Endothelial cell of umbilical vein (primary cell): ENCODE measurements around the gene TM2D1. TPM values are rescaled to one million over a fixed set of nuclear protein-coding genes. Genes with fewer than 3 reads are reported as not detected.

Experiments used
- BruUV-seq: library from RNA; stranded (reverse); fragments of 400-500 nt; replicated peaks from 2 replicates; lab custom pipeline; 2021; lab: Mats Ljungman, UMichigan
- CTCF ChIA-PET: fragments of 300-600, 350-600 bp; sonication (Branson Sonifier 250); formaldehyde crosslinking; loops from one replicate; lab custom pipeline; 2021; ENCODE audit warnings: antibody characterized with exemption, inconsistent platforms; lab: Charles Lee
- POLR2A ChIA-PET: fragments of 300-600, 350-600 bp; sonication (Branson Sonifier 250); formaldehyde crosslinking; loops from one replicate; lab custom pipeline; 2021; ENCODE audit warnings: antibody characterized with exemption, inconsistent platforms; lab: Charles Lee
- DNase-seq: peaks from one replicate; pipeline ENCODE4 v3.0.0-alpha.2; 2011; ENCODE audit warnings: low read depth, low spot score
- FAIRE-seq: peaks from 2 replicates; lab custom pipeline; 2011; peaks lifted over from hg19 to GRCh38; lab: Jason Lieb, UNC
- H2AFZ ChIP-seq: 2 replicates; pipeline ENCODE4 v1.6.0; 2012; ENCODE audit warnings: low read depth, low read length, control low read depth, inconsistent platforms
- H3K27ac ChIP-seq: 2 replicates; pipeline ENCODE4 v1.5.1; 2011; ENCODE audit warnings: low read depth, mild to moderate bottlenecking, control low read depth, low read length, moderate library complexity; ENCODE audit not compliant: insufficient read depth
- H3K27me3 ChIP-seq, 2 experiments: 2 replicates each; pipeline versions ENCODE4 v1.6.0 to v1.6.1; 2011; ENCODE audit warnings: low read length in 2 of 2, mixed read lengths in 1 of 2; ENCODE audit not compliant: control insufficient read depth in 2 of 2, insufficient read depth in 2 of 2
- H3K36me3 ChIP-seq, 2 experiments: 2 replicates in 1 of 2; 3 replicates in 1 of 2; pipeline ENCODE4 v1.5.1; 2011; ENCODE audit warnings: low read length in 2 of 2, mild to moderate bottlenecking in 1 of 2, moderate library complexity in 1 of 2; ENCODE audit not compliant: control insufficient read depth in 2 of 2, insufficient read depth in 2 of 2; ENCODE audit errors: extremely low read depth in 1 of 2
- H3K4me1 ChIP-seq: 3 replicates; pipeline ENCODE4 v1.5.1; 2011; ENCODE audit warnings: mild to moderate bottlenecking, low read length; ENCODE audit not compliant: control insufficient read depth, insufficient read depth; ENCODE audit errors: extremely low read depth
- H3K4me2 ChIP-seq: 2 replicates; pipeline ENCODE4 v1.6.1; 2011; ENCODE audit warnings: low read length, control low read depth, mixed read lengths; ENCODE audit not compliant: insufficient read depth
- H3K4me3 ChIP-seq, 3 experiments: fragments of 200-600 bp in 1 of 3; sonication (generic), shearing (Covaris generic) in 1 of 3; replicated peaks in 1 of 3; 2 replicates each; pipeline ENCODE4 v1.5.1; 2011 to 2016; ENCODE audit warnings: control low read depth in 3 of 3, low read length in 3 of 3, mild to moderate bottlenecking in 2 of 3, inconsistent platforms in 1 of 3, low read depth in 1 of 3, moderate library complexity in 1 of 3; ENCODE audit not compliant: insufficient read depth in 1 of 3
- H3K79me2 ChIP-seq: 2 replicates; pipeline ENCODE4 v1.6.0; 2012; ENCODE audit warnings: low read length, inconsistent platforms; ENCODE audit not compliant: control insufficient read depth, insufficient read depth
- H3K9ac ChIP-seq: replicated peaks from 2 replicates; pipeline ENCODE3; 2011; ENCODE audit warnings: low read length, control low read depth; ENCODE audit not compliant: insufficient read depth; ENCODE audit errors: extremely low read depth
- H3K9me1 ChIP-seq: replicated peaks from 3 replicates; pipeline ENCODE4 v1.6.0; 2011; ENCODE audit warnings: mild to moderate bottlenecking, low read length; ENCODE audit not compliant: control insufficient read depth, insufficient read depth; ENCODE audit errors: extremely low read depth
- H3K9me3 ChIP-seq: replicated peaks from 2 replicates; pipeline ENCODE4 v1.5.1; 2012; ENCODE audit warnings: low read length, inconsistent platforms; ENCODE audit not compliant: control insufficient read depth, insufficient read depth
- H4K20me1 ChIP-seq: replicated peaks from 2 replicates; pipeline ENCODE3; 2011; ENCODE audit warnings: mild to moderate bottlenecking, low read length; ENCODE audit not compliant: control insufficient read depth, insufficient read depth; ENCODE audit errors: extremely low read depth
- EZH2 ChIP-seq: IDR thresholded peaks from 2 replicates; pipeline ENCODE4 v1.6.1; 2012; ENCODE audit warnings: borderline replicate concordance, low read depth, mild to moderate bottlenecking, moderate library complexity, low read length, inconsistent platforms; ENCODE audit not compliant: severe bottlenecking
- FOS ChIP-seq: IDR thresholded peaks from 2 replicates; pipeline ENCODE4 v1.6.1; 2011; ENCODE audit warnings: mild to moderate bottlenecking, low read length, moderate library complexity, borderline replicate concordance; ENCODE audit not compliant: insufficient read depth
- GATA2 ChIP-seq: IDR thresholded peaks from 2 replicates; pipeline ENCODE4 v1.7.0; 2011; ENCODE audit warnings: low read depth, mild to moderate bottlenecking, moderate library complexity, mixed read lengths, low read length; ENCODE audit not compliant: insufficient read length, insufficient read depth
- JUN ChIP-seq: IDR thresholded peaks from 2 replicates; pipeline ENCODE4 v1.6.1; 2011; ENCODE audit warnings: borderline replicate concordance, low read depth; ENCODE audit not compliant: insufficient read length, insufficient read depth
- MAX ChIP-seq: IDR thresholded peaks from 2 replicates; pipeline ENCODE4 v1.6.1; 2011; ENCODE audit not compliant: insufficient read depth, insufficient read length
- MYC ChIP-seq: IDR thresholded peaks from one replicate; pipeline ENCODE4 v1.6.1; 2011; ENCODE audit warnings: mild to moderate bottlenecking, low read depth, low read length
- POLR2A ChIP-seq: IDR thresholded peaks from 2 replicates; pipeline ENCODE4 v1.6.1; 2012; ENCODE audit warnings: low read depth, mild to moderate bottlenecking, control low read depth, low read length
- POLR2AphosphoS5 ChIP-seq: IDR thresholded peaks from 2 replicates; pipeline ENCODE4 v1.6.1; 2012; ENCODE audit warnings: low read depth, mild to moderate bottlenecking, control low read depth, low read length, moderate library complexity; ENCODE audit not compliant: insufficient read depth
- dilution Hi-C: fragments of 300-500 bp; cut with MboI; formaldehyde crosslinking; loops from one replicate; pipeline ENCODE4 v1.15.0; 2019; ENCODE audit warnings: low sequenced_read_pairs; ENCODE audit not compliant: extremely low pct_ligation_motif_present
- intact Hi-C: fragments of 100-400 bp; cut with micrococcal nuclease; formaldehyde crosslinking; loops from one replicate; pipeline ENCODE4 v1.10.0; 2022
- polyA plus RNA-seq, 4 experiments: library from polyadenylated mRNA; depleted of rRNA in 3 of 4; stranded (reverse) in 3 of 4; unstranded in 1 of 4; fragments of >200 nt; gene quantifications; 2 replicates each; pipeline versions ENCODE4 v1.2.1 to v1.2.3, GENCODE V29; 2011 to 2012; ENCODE audit warnings: missing spikeins in 1 of 4
- total RNA-seq: library from RNA; stranded (reverse); gene quantifications from 2 replicates; pipeline ENCODE4 v1.2.3, GENCODE V29; 2021
- TF ChIP-seq, protein P1 (sequence below), 2 donors: IDR thresholded peaks; 1 replicate in 1 of 2; 2 replicates in 1 of 2; pipeline ENCODE4 v1.5.1; 2011; ENCODE audit warnings: low read length in 2 of 2, mild to moderate bottlenecking in 2 of 2, moderate library complexity in 2 of 2, control low read depth in 1 of 2, inconsistent platforms in 1 of 2, low read depth in 1 of 2; ENCODE audit not compliant: insufficient read depth in 1 of 2; ENCODE audit errors: extremely low read depth in 1 of 2

TM2D1 gene
- total and polyA plus RNA-seq, 2 donors (not counting 3 experiments of a cell fraction or from before 2014, with no cell fraction given) = 37.5 to 50.0 TPM

GRCh38 chr1:61708953-61709907 is 15.7 kb downstream of the TM2D1 start:
- dilution Hi-C loops = no loop called here
- Histone ChIP-seq H3K27me3 (no peaks in the 10 kb centered on the region), H3K9me3 (no peaks in the 10 kb centered on the region), H3K36me3 (peaks cover 4 to 7% of the 10 kb centered on the region in 2 experiments), H3K9me1 (no peaks in the 10 kb centered on the region), H3K4me3 (no peak overlapping the region), H3K27ac (no peak overlapping the region), H3K4me2 (no peak overlapping the region), H2AFZ (no peak overlapping the region), H3K9ac (no peak overlapping the region), H3K4me1 (no peaks in the 10 kb centered on the region), H3K79me2 (peaks cover 26% of the 10 kb centered on the region), H4K20me1 (no peaks in the 10 kb centered on the region)
- FAIRE-seq = no peak
- TF ChIP-seq EZH2 (no peak), MAX (no peak), POLR2A (no peak), MYC (no peak), GATA2 (no peak), FOS (no peak), POLR2AphosphoS5 (no peak), JUN (no peak)
- TF ChIP-seq, protein P1, sequence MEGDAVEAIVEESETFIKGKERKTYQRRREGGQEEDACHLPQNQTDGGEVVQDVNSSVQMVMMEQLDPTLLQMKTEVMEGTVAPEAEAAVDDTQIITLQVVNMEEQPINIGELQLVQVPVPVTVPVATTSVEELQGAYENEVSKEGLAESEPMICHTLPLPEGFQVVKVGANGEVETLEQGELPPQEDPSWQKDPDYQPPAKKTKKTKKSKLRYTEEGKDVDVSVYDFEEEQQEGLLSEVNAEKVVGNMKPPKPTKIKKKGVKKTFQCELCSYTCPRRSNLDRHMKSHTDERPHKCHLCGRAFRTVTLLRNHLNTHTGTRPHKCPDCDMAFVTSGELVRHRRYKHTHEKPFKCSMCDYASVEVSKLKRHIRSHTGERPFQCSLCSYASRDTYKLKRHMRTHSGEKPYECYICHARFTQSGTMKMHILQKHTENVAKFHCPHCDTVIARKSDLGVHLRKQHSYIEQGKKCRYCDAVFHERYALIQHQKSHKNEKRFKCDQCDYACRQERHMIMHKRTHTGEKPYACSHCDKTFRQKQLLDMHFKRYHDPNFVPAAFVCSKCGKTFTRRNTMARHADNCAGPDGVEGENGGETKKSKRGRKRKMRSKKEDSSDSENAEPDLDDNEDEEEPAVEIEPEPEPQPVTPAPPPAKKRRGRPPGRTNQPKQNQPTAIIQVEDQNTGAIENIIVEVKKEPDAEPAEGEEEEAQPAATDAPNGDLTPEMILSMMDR (IDR thresholded peaks at IDR 0.05; ENCODE audit: extremely low read depth in 1 of 2, insufficient read depth in 1 of 2, low read depth in 1 of 2, low read length in 2 of 2) = no peak
- peak; percentile 10 for DNase-seq
- BruUV-seq = no TSS peak
- ChIA-PET CTCF (no interaction called here), POLR2A (no interaction called here)
- intact Hi-C loops = no loop called here
